HG03175 (cell line): Measurements from ENCODE around the gene MIDN.

Experiments
- ATAC-seq: cut with Tn5 transposase; IDR thresholded peaks from one replicate; pipeline ENCODE4 v1.9.1; 2021; ENCODE audit warnings: mild to moderate bottlenecking, moderate library complexity; ENCODE audit not compliant: unreplicated experiment

The MIDN gene

GRCh38 chr19:1220477-1220930, 27.9 kb upstream of the MIDN start:
- ATAC-seq: no peak

DNA sequence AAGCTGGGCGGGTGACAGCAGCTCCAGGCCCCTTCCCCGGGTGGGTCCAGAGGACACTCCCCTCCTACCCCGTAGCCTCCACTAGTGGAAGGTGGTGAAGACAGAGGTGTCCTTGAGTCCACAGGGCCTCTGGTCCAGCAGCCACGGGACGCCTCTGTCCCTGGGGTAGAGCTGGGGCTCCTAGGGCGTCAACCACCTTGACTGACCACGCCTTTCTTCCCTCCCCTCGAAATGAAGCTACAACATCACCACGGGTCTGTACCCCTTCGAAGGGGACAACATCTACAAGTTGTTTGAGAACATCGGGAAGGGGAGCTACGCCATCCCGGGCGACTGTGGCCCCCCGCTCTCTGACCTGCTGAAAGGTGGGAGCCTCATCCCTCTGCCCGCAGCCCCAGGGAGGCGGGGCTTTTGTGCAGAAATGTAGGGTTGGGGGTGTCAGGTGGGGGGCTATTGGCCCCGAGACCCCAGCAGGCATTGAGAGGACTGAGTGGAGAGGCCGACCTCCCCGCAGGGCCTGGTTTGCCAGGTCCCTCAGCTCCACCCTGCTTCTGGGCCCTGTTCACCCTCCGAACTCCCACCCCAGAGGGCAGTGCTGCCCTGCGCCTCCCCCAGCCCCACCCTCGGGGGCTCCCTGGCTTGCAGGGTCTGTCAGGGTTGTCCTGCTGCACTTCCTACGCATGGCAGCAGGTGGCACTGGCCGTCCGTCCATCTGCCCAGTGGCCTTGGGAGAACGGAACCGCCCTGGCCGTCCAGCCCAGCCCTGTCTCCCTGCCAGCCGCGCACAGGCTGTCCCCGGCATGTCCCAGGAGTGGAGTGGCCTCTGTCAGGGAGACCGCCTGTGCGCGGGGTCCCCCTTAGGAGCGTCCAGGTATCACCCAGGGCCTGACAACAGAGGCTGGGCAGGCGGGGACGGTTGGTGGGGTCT, 27.1 kb upstream of the MIDN start:
- ATAC-seq: no peak

DNA sequence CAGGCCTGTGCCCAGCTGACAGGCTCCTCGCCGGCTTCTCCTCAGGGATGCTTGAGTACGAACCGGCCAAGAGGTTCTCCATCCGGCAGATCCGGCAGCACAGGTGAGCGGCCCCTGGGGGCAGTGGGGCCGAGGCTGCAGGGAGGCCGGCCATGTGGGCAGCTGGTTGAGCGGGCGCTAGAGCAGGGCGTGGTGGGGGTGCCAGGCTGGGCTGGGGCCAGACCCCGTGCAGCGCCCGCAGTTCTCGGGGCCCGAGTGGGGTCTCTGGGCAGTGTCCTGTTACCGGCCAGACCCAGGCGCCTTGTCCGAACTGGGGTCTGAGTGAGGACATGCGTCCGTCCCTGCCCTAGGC, 26.5 kb upstream of the MIDN start:
- ATAC-seq: no peak

- no peak for ATAC-seq
These were observed 26.0 kb upstream of the MIDN start for GRCh38 chr19:1222394-1222793.

DNA sequence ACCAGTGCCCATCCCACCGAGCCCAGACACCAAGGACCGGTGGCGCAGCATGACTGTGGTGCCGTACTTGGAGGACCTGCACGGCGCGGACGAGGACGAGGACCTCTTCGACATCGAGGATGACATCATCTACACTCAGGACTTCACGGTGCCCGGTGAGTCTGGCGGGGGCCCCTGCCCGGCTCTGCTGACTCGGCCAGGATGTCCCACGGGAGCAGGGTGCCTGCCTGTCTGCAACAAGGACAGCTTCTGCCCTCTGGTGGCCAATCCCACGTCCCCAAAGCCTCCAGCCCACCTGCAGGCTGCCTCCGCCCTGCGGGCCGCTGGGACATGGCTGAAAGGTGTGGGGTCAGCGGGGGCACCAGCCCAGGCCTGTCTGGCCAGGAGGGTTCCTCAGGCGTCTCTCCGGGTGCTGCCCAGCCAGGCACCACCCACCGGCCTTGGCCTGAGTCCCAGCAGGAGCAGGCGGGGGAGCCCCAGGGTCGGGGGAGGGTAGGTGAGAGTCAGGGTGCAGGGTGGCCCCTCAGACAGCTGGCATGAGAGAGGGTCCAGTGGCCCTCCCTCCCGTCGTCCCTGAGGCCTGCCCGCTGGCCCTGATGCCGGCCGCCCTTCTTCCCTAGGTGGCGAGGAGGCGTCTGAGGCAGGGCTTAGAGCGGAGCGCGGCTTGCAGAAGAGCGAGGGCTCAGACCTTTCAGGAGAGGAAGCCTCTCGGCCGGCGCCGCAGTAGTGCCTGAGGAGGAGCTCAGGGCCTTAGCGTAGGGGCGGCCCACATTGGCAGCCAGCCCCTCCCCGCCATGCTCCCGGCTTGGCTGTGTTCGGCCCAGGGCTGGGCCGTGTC, 25.1 kb upstream of the MIDN start:
- ATAC-seq: no peak

DNA sequence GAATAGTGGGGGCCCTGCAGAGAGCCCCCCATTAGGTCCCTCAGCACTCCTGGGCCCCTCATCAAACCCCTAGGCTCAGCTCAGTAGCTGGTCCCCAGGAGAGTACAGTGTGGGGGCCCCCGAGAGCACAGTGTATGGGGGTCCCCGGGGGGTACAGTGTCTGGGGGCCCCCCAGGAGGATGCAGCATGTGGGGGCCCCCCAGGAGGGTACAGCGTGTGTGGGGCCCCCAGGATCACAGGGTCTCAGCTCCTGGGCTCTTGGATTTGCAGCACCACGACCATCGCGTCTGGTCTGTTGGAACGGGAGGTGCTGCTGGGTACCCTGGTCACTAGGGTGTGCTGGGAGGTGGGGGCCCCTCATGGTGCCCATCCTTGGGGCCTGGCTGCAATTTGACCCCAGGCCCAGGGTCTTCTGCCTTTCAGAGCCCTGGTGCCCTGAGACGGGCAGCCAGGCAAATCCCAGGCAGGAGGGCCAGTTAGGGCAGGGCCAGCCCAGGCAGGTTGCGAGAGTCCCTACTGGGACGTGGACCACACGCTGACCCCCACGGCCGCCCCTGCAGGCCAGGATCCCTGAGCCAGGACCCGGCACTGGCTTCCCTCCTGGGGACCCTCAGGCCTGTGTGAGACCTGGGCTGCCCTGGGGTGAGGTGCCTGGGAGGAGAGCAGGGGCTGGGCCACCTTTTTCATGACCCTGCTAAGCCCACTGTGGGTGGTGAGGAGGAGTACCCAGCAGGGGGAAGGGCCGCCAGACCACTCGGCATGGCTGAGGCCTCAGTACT, 24.1 kb upstream of the MIDN start:
- ATAC-seq: no peak

- ATAC-seq: no peak
These were observed 23.5 kb upstream of the MIDN start for GRCh38 chr19:1224847-1225246.

DNA sequence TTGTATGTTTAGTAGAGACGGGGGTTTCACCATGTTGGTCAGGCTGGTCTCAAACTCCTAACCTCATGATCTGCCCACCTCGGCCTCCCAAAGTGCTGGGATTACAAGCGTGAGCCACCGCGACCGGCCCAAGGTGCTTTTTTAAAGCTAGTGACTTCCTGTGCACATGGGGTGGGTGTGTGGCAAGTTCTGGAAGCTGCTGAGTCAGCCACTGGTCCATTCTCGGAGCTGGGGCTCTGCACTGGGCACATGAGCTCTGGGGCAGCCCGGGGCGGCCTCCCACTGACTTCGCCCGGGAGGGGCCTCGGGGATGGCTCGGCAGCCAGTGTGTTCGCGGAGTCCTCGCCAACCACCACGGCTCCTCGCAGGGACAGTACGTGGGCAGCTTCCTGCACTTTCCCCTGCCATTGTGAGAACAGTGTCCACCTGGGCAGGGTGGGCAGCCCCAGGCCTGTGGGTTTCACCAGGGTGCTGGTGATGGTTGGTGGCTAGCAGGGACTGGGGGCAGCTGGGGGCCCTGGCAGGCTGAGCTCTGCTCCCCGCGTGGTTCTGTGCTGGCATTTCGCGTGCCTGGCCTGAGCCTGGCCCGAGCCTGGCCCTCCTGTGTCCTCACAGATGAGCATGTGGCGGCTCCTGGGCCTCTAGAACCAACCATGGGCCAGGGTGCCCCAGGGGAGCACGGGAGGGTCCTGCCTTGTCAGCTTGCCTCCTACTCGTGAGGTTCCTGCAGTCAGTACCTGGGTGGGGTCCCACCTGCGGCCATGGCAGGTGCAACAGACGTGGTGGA, 22.8 kb upstream of the MIDN start:
- ATAC-seq: no peak

- no peak for ATAC-seq
These were observed 22.2 kb upstream of the MIDN start for GRCh38 chr19:1226227-1226518.

- no peak for ATAC-seq
These were observed 21.7 kb upstream of the MIDN start for GRCh38 chr19:1226522-1227303.

GRCh38 chr19:1227304-1228054, 20.9 kb upstream of the MIDN start:
- ATAC-seq: no peak

DNA sequence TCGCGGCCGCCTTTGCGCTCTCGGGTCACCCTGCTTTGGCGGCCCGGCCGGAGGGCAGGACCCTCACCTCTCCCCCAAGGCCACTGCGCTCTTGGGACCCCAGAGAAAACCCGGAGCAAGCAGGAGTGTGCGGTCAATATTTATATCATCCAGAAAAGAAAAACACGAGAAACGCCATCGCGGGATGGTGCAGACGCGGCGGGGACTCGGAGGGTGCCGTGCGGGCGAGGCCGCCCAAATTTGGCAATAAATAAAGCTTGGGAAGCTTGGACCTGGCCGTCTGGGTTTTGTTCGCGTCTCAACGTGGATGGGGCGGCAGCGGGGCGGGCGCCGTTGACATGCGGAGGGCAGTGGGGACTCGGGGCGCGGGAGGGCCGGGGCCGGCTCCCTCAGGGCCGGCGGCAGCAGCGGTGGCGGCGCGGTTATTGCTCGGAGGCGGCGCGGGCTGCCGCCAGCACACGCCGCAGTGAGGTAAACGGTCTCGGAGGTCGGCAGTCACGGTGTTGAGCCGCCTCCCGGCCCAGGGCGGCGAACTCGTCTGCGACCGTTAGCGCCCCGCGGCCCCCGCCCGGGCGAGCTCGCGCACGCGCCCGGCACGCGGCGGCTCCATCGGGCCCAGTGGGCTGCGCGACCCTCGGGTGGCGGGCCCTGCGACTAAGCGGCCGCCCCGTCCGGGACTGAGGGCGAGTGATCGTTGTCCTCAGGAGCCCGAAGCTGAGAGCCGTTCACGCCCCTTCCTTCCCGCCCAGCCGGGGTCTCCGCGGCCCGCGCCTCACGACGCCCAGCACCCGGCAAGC, 20.0 kb upstream of the MIDN start:
- ATAC-seq: no peak

- ATAC-seq: no peak
These were observed 19.1 kb upstream of the MIDN start for GRCh38 chr19:1229056-1229923.

- ATAC-seq: no peak
These were observed 18.2 kb upstream of the MIDN start for GRCh38 chr19:1229924-1230782.

DNA sequence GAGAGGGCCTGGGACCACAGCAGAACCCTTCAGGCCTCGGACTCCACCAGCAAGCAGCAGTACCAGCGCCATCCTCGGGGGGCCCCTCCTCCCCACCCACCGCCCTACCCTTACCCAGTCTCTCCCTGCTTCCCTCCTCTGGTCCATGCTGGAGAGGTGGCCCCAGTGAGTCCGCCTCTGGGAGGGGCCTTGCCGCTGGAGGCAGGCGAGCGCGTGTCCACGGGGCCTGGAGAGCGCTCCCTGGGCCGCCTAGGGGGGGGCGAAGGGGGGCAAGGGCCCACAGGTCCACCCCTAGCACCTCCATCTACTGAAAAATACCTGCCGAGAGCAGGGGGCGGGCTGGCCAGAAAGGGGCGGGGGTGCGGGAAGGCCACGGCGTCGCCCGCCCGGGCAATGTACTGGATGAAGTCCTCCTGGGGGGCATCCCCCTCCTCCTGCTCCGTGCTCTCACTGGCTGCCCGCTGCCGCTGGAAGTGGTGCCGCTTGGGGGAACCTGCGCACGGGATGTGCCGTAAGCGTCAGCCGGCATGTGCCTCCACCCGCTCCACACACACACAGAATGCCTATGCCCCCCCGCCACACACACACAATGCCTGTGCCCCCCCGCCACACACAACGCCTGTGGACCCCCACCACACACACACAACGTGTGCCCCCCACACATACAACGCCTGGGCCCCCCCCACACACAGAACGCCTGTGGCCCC, 17.4 kb upstream of the MIDN start:
- no peak for ATAC-seq
